G401.6 (cell line): ENCODE data around the gene REPS2.
A peak's percentile ranks its signal among the peaks of the same experiment; 100 is the strongest.
"Not testable (repeated sequence)": the region's sequence is repeated elsewhere in the genome, so short reads cannot be mapped to it uniquely, and the experiment has no call there.

Source experiments
- FAIRE-seq: peaks from 2 replicates; lab custom pipeline; 2012; peaks lifted over from hg19 to GRCh38; lab: Jason Lieb, UNC

The REPS2 gene

DNA sequence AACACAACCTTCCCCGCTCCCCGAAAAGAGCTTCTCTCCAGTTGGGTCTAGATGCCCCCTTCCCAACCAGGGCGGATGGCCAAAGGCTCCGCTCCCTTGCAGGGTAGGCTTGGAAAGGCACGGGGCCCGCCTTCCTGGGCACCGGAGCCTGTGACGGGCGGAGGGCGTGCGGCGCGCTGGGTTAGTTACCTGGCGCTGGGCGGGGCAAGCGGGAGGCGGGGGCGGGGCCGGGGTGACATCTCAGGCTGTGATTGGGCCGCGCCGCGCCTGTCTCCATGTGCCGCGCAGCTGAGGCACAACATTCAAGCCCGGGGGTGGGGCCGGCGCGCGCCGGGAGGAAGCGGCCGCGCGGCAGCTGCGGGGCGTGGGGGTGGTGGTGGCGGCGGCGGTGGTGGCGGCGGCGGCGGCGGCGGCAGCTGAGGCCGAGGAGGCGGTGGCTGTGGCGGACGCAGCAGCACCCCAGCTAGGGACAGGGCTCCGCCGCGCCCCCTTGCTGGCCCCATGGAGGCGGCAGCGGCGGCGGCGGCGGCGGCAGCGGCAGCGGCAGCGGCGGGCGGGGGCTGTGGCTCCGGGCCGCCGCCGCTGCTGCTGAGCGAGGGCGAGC, at the start of gene REPS2:
REPS2 (plus strand) TSS at position 298 of the 604 bp plus-strand sequence; CDS start at position 502, 204 bp downstream.
- no peak for FAIRE-seq

DNA sequence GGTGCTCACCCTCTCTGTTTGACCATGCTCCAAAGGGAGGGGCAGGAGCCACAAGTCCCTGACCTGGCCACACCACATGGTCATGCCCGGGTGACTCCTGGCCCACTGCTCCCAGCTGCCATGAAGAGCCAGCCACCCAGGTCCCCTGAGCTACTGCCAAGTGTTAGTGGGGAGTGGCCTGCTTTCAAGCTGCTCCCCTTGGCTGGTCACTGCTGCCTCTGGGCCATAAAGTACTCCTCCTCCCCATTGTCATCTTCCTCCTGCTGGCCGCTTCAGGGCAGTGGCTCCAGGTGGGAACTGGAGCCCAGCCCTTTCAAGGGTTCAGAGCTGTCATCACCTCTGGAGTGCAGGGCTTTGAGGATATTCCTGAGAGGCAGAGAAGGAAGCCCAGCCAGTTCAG, 49.0 kb upstream of the REPS2 start:
- FAIRE-seq: no peak

DNA sequence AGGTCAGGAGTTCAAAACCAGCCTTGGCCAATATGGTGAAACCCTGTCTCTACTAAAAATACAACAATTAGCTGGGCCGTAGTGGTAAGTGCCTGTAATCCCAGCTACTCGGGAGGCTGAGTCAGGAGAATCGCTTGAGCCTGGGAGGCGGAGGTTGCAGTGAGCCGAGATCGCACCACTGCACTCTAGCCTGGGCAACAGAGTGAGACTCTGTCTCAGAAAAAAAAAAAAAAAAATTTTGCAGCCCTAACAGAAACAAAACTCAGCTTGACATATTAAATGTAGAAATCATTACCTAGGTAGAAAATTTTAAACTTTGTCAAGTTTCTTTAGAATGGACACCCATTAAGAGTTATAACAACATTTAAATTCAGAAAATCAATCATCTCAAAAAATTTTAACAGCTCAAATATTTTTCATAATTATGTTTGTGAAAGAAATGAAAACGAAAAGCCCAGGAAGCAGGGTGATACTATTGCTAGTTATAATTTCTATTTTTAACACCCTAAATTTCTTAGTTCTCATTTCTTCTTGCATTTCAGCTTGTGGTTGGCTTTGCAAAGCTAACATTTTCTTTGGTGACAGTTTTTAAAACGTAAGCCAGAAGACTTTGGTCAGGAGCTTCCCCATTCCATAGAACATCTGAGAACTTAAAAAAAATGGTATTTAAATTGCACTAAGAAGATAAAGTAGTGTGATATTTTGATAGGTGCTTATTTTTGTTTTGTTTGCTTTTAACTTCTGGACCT, 43.0 kb upstream of the REPS2 start:
- FAIRE-seq: no peak

DNA sequence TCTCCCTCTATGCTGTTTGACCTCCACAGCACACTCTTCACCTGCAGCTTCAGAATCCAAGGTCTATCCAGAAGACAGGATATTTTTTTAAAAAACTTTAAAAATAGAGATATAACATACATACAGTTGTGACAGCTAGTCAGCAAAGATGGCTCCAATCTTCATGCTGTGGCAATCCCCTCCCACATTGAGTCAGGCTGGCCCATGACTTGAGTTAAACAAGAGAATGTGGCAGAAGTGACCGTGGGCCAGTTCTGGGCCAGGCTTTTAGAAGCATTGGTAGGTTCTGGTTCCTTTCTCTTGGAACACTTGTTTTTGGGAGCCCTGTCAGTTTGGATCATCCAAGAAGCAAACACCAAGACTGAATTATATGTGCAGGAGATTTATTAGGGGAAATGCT, 36.1 kb upstream of the REPS2 start:
- FAIRE-seq: no peak

DNA sequence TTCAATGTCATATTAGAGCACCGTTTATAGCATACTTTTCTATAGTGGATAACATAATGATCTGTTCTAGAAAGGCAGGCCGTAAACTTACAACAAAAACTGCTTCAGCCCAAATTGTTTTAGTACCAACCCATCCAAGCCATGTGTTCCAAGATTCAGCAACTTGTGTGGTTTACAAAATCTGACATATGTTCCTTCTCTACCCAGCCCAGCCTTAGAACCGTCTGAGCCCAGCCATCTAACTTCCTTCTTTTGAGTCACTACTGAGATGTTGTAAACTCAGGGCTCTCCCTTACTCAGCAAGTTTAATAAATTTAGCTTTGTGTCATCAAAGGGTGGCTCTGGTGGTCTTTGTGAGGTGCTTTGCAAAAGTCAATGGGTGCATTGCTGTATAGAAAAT, 32.4 kb upstream of the REPS2 start:
- FAIRE-seq: no peak

DNA sequence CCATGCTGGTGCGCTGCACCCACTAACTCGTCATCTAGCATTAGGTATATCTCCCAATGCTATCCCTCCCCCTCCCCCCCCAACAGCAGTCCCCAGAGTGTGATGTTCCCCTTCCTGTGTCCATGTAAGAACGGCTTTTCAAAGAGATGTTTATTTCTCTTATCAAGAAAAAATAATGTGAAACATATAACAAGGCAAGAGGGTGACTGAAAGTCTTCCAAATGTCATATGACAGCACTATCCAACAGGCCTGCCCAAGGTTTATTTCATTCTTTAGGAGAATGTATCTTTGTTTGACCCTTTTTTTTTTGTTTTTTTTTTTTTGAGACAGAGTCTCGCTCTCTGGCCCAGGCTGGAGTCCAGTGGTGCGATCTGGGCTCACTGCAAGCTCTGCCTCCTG, 29.9 kb upstream of the REPS2 start:
- FAIRE-seq: no peak

DNA sequence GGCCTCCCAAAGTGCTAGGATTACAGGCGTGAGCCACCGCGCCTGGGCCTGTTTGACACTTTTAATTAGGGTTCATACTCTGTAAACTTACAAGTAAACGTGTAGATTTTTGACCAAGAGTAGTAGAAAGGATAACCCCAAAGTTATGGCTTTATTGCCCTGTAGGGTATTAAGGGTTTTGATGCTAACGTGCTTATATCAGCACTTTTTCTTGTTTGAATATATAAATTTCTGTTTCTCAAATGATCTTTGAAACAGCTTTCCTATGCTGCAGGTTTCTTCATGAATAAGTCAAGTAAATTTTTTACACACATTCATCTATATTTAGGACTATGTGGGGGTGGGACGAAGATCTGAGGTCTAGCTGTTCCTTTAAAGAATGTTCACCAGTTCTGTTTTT, 29.3 kb upstream of the REPS2 start:
- FAIRE-seq: no peak

DNA sequence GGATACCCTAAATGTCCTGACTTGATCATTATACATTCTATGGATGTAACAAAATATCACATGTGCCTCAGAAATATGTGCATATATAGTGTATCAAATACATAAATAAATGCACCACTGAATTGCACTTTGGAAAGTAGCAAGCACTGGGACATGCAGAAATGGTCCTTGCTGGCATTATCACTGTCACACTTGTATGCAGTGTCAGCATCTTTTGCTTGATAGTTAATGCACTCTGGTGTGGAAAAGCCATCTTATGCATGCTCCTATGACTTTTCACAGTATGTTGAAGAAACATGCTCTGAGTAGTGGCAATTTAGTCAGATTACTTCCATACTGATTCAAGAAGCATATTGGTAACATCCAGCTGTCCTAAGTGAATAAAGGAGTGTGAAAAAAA, 27.5 kb upstream of the REPS2 start:
- no peak for FAIRE-seq

DNA sequence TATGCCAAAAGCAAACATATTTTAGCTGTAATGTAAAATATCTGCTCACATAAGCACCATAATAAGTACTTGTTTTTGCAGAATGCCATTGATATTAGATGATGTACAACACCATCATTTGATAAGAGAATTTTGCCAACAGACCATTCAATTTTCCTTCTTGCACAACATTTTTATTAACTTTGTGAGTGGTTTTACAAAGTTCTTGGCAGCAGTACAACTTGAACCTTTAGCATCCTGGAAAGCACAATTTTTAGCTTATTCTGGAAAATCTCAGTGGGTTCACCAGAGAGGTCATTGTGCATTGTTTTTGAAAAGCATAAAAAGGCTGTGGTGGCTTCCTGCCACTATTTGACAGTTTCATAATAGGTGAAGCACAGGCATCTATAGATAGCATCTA, 26.4 kb upstream of the REPS2 start:
- no peak for FAIRE-seq

DNA sequence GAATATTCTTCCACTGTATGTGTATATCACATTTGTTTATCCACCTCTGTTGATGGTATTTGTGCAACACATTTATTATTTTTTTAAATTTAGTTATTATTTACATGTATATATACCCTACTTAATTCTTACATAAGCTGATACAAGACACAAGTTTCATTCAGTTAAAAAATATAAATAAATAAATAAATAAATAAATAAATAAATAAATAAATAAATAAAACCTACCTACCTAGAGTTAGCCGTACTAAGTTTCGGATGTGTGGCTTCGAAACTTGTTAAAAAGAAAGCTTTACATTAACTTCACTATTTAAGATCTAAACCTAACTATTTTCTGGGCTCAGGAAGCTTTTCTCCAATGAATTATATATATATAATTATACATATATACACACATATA, 23.3 kb upstream of the REPS2 start:
- peak; percentile 90 for FAIRE-seq

DNA sequence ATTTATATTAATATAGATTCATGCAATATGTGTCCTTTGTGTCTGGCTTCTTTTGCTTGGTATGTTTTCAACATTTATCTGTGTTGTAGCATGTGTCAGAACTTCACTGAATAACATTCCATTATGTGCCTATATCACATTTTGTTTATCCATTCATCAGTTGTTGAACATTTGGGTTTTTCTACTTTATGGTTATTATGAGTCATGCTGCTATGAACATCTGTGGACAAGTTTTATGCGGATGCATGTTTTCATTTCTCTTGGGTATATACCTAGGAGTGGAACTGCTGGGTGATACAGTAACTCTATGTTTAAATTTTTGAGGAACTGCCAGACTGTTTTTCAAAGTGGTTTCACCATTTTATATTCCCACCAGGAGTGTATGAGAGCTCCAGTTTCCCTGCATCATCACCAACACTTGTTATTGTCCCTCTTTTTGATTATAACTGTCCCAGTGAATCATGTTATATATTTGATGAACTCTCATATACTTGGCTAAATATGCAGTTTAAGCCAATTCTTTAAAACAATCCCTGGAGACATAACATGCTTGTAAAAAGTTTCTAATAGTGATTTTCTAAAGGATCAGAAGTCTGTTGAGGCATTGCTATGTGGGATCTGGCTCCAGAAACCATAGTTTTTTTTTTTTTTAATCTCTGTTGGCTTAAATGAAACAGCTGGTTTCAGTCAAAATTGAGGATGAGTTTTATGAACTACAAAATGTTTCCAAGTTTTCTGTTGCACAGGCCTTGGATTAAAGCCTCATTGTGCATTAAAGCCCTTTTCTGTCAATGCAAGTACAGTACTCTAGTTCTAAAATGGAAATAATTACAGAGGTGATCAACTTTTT, 21.6 kb upstream of the REPS2 start:
- no peak for FAIRE-seq

DNA sequence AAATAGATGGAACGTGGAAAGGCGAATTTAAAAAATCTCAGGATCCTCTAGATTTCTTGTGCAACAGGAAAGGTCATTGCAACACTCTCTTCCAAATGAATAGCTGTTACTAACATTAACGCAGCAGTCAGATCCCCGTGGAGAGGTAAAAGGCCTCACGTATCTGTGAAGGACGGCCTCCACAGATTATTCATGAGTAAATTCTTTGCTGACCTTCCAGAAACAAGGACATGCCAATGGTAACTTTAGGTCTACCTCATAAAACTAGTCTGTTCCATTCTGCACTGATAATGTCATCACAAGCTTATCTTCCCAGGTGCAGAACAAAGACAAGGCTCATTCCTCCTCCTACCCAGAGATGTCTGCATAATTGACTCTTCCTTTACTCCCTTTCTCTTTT, 16.1 kb upstream of the REPS2 start:
- no peak for FAIRE-seq

DNA sequence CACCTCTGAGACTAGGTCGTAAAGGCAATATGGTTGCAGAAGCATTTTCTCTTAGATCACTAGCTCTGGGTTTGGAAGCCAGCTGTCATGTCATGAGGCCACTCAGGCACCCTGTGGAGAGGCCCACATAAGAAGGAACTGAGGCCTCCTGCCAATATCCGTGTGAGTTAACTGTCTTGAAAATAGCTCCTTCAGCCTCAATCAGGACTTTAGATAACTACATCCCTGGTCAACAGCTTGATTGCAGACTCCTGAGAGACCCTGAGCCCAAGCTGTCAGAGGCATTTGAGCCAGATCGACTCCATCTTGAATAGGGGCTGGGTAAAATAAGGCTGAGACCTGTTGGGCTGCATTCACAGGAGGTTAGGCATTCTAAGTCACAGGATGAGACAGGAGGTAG, 15.1 kb upstream of the REPS2 start:
- FAIRE-seq: no peak

DNA sequence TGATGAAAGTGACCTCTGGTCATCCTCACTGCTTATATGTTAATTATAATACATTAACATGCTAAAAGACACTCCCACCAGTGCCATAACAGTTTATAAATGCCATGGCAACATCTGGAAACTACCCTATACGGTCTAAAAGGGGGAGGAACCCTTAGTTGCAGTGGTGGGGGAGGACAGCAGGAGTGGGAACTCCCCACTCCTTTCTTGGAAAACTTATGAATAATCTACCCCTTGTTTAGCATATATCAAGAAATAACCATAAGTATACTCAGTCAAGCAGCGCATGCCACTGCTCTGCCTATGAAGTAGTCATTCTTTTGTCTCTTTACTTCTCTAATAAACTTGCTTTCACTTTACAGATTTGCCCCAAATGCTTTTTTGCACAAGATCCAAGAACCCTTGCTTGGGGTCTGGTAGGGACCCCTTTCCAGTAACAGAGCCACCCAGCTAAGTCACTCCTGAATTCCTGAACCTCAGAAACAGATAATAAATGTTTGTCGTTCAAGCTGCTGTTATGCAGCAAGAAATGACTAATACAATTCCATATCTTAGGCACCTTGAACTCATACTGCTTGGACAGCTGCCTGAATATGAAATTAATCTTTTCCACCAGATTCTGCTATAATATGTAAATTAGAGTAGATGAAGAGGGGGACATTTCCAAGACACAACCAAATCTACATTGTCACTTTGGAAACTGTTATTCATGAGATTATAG, 14.4 kb upstream of the REPS2 start:
- no peak for FAIRE-seq

DNA sequence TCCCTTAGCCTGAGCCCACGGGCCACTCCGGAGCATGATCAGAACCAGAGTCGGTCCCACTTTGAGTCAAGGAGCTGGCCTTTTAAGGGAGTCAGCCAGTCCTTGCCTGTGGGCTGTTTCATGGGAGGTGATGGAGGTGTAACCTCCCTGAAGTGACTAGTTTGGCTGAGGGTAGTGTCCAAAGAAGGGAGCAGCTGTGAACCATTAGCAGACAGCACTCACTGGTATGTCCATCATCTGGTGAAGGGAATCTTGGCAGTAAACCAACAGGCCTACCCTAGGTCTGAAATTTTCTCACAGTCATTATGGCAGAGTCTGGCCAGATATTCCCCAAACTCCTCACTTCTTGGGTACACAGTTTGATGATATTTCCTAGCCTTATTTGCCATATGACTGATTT, 12.3 kb upstream of the REPS2 start:
- no peak for FAIRE-seq

DNA sequence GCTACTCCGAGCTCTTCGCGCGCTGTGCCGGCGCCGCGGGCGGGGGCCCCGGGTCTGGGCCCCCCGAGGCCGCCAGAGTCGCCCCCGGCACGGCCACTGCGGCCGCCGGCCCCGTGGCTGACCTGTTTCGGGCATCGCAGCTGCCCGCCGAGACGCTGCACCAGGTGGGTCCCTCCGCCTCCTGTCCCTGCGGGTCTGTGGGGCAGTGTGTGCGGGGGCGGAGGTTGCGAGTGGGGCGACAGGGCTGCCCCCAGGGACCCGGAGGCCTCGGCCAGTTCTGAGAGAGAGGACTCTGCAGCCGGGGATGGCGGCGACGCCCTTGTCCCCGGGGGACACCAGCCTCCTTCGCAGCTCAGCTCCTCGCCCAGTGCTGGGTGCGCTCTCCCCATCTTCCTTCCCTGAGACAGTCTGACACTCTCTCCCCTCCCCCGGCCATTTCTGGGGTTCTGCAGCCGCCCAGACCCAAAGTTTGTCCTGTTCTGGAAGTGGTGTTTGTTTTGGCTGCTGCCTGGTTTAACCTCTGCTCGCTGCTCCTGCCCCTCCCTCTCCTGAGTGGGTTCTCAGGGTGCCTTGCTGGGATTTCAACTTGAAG, 609 bp downstream of the REPS2 start:
- no peak for FAIRE-seq

DNA sequence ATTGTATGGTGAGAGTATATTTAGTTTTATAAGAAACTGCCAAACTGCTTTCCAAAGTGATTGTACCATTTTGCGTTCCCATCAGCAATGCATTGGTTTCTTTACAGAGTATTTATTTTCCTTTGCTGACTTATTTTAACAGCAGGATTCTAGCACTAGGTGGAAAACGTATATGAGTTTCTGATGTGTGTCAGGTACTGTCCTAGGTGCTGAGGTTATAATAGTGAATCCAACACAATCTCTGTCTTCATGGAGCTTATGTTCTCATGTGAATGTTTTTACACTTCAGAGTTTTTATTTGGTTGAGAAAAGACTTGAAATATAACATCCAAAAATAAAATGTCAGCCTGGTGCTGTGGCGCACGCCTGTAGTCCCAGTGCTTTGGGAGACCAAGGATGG, 4.0 kb downstream of the REPS2 start:
- no peak for FAIRE-seq

DNA sequence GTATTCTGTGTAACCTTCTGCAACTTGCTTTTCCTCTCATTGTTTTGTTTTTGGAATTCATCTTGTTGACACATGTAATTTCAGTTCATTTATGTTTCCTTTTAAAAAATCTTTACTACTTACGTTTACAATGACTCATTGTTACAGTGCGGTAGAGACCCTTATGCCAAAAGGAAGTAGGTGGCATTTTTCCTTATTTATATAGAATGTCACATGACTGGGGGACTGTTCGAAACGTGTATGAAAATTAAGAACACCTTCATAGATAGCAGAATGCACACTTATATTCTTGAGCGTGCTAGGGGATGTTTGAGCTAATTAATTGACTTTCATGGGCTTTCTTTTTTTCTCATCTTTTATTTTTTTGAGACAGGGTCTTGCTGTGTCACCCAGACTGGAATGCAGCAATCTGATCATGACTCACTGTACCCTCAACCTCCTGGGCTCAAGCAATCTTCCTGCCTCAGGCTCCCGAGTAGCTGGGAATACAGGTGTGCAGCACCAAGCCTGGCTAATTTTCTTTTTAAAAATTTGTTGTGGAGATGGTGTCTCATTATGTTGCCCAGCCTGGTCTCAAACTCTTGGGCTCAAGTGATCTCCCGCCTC, 7.3 kb downstream of the REPS2 start:
- no peak for FAIRE-seq

DNA sequence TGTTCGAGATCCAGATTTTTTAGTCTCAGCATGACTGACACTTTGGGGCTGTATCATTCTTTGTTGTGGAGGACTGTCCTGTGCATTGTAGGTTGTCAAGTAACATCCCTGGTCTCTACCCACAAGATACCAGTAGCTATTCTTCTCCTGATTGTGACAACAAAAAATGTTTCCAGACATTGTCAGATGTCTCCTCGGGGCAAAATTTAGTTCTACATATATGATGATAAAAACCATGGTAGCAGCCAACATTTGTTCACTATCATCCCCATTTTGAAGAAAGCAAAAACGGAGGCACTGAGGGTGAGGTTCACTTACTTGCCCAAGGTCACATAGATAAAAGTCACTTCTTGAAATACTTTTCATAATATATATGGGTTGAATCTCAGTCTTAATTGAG, 11.3 kb downstream of the REPS2 start:
- FAIRE-seq: no peak

DNA sequence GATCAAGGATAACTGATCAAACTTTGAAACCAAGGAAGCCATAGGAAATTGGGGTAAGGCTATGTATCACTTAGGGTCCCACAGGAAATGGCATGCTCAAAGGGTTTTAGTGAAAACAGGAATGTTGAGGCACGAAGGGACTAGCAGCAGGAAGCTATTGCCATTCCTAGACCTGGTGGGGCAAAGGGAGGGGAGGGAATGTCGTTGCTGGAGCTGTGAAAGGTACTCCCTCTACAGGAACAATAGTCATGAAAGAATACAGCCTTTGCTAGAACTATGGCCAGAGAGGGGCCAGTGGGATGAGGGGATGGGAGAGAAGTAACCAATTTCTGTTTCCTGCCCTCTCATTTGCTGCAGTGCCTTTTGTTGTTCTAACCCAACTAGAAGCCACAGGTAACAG, 11.9 kb downstream of the REPS2 start:
- no peak for FAIRE-seq

DNA sequence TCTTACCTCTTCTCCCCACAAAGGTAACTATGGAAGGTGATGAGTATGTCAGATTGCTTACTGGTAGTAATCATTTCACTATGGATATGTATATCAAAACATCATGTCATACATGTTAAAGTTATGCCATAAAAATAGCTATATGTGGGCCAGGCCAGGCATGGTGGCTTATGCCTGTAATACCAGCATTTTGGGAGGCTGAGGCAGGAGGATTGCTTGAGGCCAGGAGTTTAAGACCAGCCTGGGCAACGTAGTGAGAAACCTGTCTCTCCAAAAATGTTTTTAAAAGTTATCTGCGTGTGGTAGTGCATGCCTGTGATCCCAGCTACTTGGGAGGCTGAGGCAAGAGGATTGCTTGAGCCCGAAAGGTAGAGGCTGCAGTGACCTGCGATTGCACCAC, 16.2 kb downstream of the REPS2 start:
- not testable (repeated sequence) for FAIRE-seq

DNA sequence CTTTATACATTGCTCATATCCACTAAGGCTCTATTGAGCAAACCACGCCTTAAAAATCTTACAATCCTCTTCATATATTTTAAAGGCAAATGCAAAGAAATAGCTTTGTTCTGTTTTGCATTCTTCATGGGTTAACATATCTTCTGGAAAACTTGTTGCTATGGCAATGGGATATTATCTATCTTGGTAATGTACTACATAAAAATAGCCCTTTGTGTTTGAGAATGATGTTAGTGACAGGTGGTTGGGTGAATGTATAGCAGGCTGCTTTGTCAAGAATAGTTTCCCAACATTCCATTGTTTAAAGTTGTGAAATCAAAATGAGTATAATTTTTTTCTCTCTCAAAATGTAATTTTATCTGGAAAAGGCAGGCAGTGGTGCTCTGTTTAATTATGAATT, 16.8 kb downstream of the REPS2 start:
- FAIRE-seq: no peak
